Epithelial cell of proximal tubule (primary cell): ENCODE results near the gene ACCSL. TPM values are rescaled to one million over a fixed set of nuclear protein-coding genes. Genes with fewer than 3 reads are reported as not detected.

Experiments
- DNase-seq: peaks from one replicate; pipeline ENCODE4 v3.0.0-alpha.2; 2011; ENCODE audit warnings: low read depth
- H3K4me3 ChIP-seq: 2 replicates; pipeline ENCODE4 v1.5.1; 2011; ENCODE audit warnings: low read depth, mild to moderate bottlenecking, low read length
- CTCF ChIP-seq: conservative IDR thresholded peaks from 2 replicates; pipeline ENCODE4 v1.5.1; 2012; ENCODE audit warnings: low read depth, mild to moderate bottlenecking, low read length
- total RNA-seq: library from RNA; depleted of rRNA; stranded (reverse); fragments of >200 nt; gene quantifications from 2 replicates; pipeline ENCODE4 v1.2.3, GENCODE V29; 2015

Gene ACCSL
- total RNA-seq, 1 donor from 2014 or later = not detected

GRCh38 chr11:44034639-44035038, 13.1 kb upstream of the ACCSL start:
- no peak for TF ChIP-seq CTCF
- no peak overlapping the region for H3K4me3 ChIP-seq
- no peak for DNase-seq

- peak; percentile 27 for DNase-seq
- no peak overlapping the region for H3K4me3 ChIP-seq
- TF ChIP-seq CTCF = peak; percentile 91
Measured at GRCh38 chr11:44036811-44037657, 10.7 kb upstream of the ACCSL start.

- H3K4me3 ChIP-seq = no peak overlapping the region
- no peak for TF ChIP-seq CTCF
Measured at GRCh38 chr11:44037658-44037998, 10.2 kb upstream of the ACCSL start.

GRCh38 chr11:44043157-44043556, 4.6 kb upstream of the ACCSL start:
- no peak for DNase-seq
- no peak for TF ChIP-seq CTCF
- H3K4me3 ChIP-seq = no peak overlapping the region

More at GRCh38 chr11:44037658-44037998, 10.2 kb upstream of the ACCSL start:
- DNase-seq = no peak

DNA sequence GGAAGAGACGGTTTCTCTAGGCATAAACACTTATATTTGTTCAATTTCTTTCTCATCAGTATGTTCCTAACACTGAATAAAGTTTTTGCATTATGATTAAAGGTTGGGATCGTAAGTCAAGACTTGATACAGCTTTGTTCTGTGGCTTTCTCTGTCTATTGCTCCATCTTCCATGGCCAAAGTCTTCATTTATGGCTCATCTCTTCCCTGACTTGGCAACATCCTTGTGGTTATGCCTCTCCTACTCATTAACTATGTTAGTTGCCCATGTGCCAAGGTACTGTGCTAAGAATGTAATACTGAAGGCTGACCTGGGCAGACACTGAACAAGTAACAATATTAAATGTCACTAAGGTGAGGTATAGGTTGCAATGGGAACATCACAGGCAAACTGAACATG, 1.6 kb upstream of the ACCSL start:
- TF ChIP-seq CTCF = no peak
- DNase-seq = no peak
- no peak overlapping the region for H3K4me3 ChIP-seq

GRCh38 chr11:44047298-44047697, 483 bp upstream of the ACCSL start:
- TF ChIP-seq CTCF = no peak
- no peak for DNase-seq
- no peak overlapping the region for H3K4me3 ChIP-seq

GRCh38 chr11:44049832-44050231, 2.1 kb downstream of the ACCSL start:
- DNase-seq = no peak
- no peak overlapping the region for H3K4me3 ChIP-seq
- no peak for TF ChIP-seq CTCF
